Jurkat, Clone E6-1 (cell line): ENCODE results near the gene NIPAL1. TPM values are rescaled to one million over a fixed set of nuclear protein-coding genes. Genes with fewer than 3 reads are reported as not detected.
"Not testable (repeated sequence)": the region's sequence is repeated elsewhere in the genome, so short reads cannot be mapped to it uniquely, and the experiment has no call there.

ENCODE experiments used
- DNase-seq: peaks from one replicate; pipeline ENCODE4 v3.0.0-alpha.2; 2011; ENCODE audit warnings: low read depth, low spot score
- H3K4me3 ChIP-seq: 2 replicates; pipeline ENCODE4 v1.5.1; 2011; ENCODE audit warnings: mild to moderate bottlenecking, low read length, control low read depth, moderate library complexity
- polyA plus RNA-seq: library from polyadenylated mRNA; unstranded; fragments of >200 nt; gene quantifications from one replicate; pipeline ENCODE4 v1.2.1, GENCODE V29; 2012; ENCODE audit warnings: missing spikeins; ENCODE audit not compliant: insufficient read length, insufficient read depth

The NIPAL1 gene
- polyA plus RNA-seq = 1.1 TPM

GRCh38 chr4:48016141-48017107, at the start of gene NIPAL1, which contains the start of gene CNGA1:
TSS of gene NIPAL1 (plus strand) at chr4:48016772. CDS start at chr4:48016840, 68 bp downstream.
TSS of gene CNGA1 (minus strand) at chr4:48016681. CDS start at chr4:47952689, 63,992 bp downstream.
- peak; percentile 9 for DNase-seq
- peak within 1 kb of the TSS; percentile 48 for H3K4me3 ChIP-seq

- no peak overlapping the region for H3K4me3 ChIP-seq
- no peak for DNase-seq
Measured at GRCh38 chr4:47968847-47969246, 47.7 kb upstream of the NIPAL1 start.

GRCh38 chr4:47972181-47972580, 44.4 kb upstream of the NIPAL1 start:
- no peak for DNase-seq
- no peak overlapping the region for H3K4me3 ChIP-seq

- DNase-seq = no peak
Measured at GRCh38 chr4:47972721-47973120, 43.9 kb upstream of the NIPAL1 start.

GRCh38 chr4:47974566-47974965, 42.0 kb upstream of the NIPAL1 start:
- H3K4me3 ChIP-seq = no peak overlapping the region
- DNase-seq = no peak

More at GRCh38 chr4:47972721-47973120, 43.9 kb upstream of the NIPAL1 start:
- no peak overlapping the region for H3K4me3 ChIP-seq

GRCh38 chr4:47990145-47990544, 26.4 kb upstream of the NIPAL1 start:
- DNase-seq = no peak
- H3K4me3 ChIP-seq = no peak overlapping the region

- not testable (repeated sequence) for DNase-seq, H3K4me3 ChIP-seq
Measured at GRCh38 chr4:47992475-47992874, 24.1 kb upstream of the NIPAL1 start.

- no peak for DNase-seq
- no peak overlapping the region for H3K4me3 ChIP-seq
Measured at GRCh38 chr4:47996021-47996420, 20.6 kb upstream of the NIPAL1 start.

- H3K4me3 ChIP-seq = no peak overlapping the region
- no peak for DNase-seq
Measured at GRCh38 chr4:48002267-48002666, 14.3 kb upstream of the NIPAL1 start.

GRCh38 chr4:48003568-48003967, 13.0 kb upstream of the NIPAL1 start:
- not testable (repeated sequence) for DNase-seq, H3K4me3 ChIP-seq

GRCh38 chr4:48005781-48006180, 10.8 kb upstream of the NIPAL1 start:
- DNase-seq = no peak
- H3K4me3 ChIP-seq = no peak overlapping the region

- no peak overlapping the region for H3K4me3 ChIP-seq
- DNase-seq = peak; percentile 6
Measured at GRCh38 chr4:48008021-48008596, 8.5 kb upstream of the NIPAL1 start.

GRCh38 chr4:48010906-48011305, 5.7 kb upstream of the NIPAL1 start:
- DNase-seq, H3K4me3 ChIP-seq: not testable (repeated sequence)

GRCh38 chr4:48011722-48012121, 4.8 kb upstream of the NIPAL1 start:
- no peak overlapping the region for H3K4me3 ChIP-seq
- DNase-seq = no peak

GRCh38 chr4:48012824-48013223, 3.7 kb upstream of the NIPAL1 start:
- no peak for DNase-seq

GRCh38 chr4:48015216-48015615, 1.4 kb upstream of the NIPAL1 start:
- DNase-seq = no peak

More at GRCh38 chr4:48012824-48013223, 3.7 kb upstream of the NIPAL1 start:
- H3K4me3 ChIP-seq = no peak overlapping the region

GRCh38 chr4:48015678-48016077, 894 bp upstream of the NIPAL1 start:
- no peak overlapping the region for H3K4me3 ChIP-seq
- no peak for DNase-seq

More at GRCh38 chr4:48015216-48015615, 1.4 kb upstream of the NIPAL1 start:
- no peak overlapping the region for H3K4me3 ChIP-seq

- no peak for DNase-seq
- peak overlapping the region; percentile 48 for H3K4me3 ChIP-seq
Measured at GRCh38 chr4:48017108-48017571, 568 bp downstream of the NIPAL1 start.

GRCh38 chr4:48018112-48018511, 1.5 kb downstream of the NIPAL1 start:
- no peak for DNase-seq
- H3K4me3 ChIP-seq = no peak overlapping the region

GRCh38 chr4:48021100-48021499, 4.5 kb downstream of the NIPAL1 start:
- no peak for DNase-seq
- no peak overlapping the region for H3K4me3 ChIP-seq
